Activated CD8-positive, alpha-beta T cell treated with anti-CD3 and anti-CD28 coated beads for 36 hours (primary cell): ENCODE data around the gene NGDN. TPM values are rescaled to one million over a fixed set of nuclear protein-coding genes. Genes with fewer than 3 reads are reported as not detected.

Experiments
- ATAC-seq: fragments of 200-7000 bp; cut with Tn5 transposase; one replicate; pipeline ENCODE4 v1.10.0; 2021; ENCODE audit warnings: mild to moderate bottlenecking, moderate library complexity
- CTCF ChIA-PET: fragments of 350-600 bp; sonication (Branson Sonifier 250); formaldehyde crosslinking; loops from one replicate; lab custom pipeline; 2021; ENCODE audit warnings: antibody characterized with exemption; lab: Charles Lee
- POLR2A ChIA-PET: fragments of 350-600 bp; sonication (Branson Sonifier 250); formaldehyde crosslinking; loops from one replicate; lab custom pipeline; 2021; ENCODE audit warnings: antibody characterized with exemption; lab: Charles Lee
- DNase-seq: peaks from one replicate; pipeline ENCODE4 v3.0.0-alpha.2; 2020
- H3K27ac Mint-ChIP-seq: one replicate; pipeline ENCODE4 v1.8.0; 2021; ENCODE audit warnings: mild to moderate bottlenecking, mixed read lengths
- H3K27me3 Mint-ChIP-seq: one replicate; pipeline ENCODE4 v1.8.0; 2021; ENCODE audit warnings: mixed read lengths
- H3K36me3 Mint-ChIP-seq: one replicate; pipeline ENCODE4 v1.8.0; 2021; ENCODE audit warnings: low read depth, mixed read lengths
- H3K4me1 Mint-ChIP-seq: one replicate; pipeline ENCODE4 v1.8.0; 2021; ENCODE audit warnings: low read depth, mixed read lengths
- H3K4me3 Mint-ChIP-seq: one replicate; pipeline ENCODE4 v1.8.0; 2021; ENCODE audit warnings: mild to moderate bottlenecking, moderate library complexity, mixed read lengths
- H3K9me3 Mint-ChIP-seq: one replicate; pipeline ENCODE4 v1.8.0; 2021; ENCODE audit warnings: mixed read lengths
- intact Hi-C: fragments of 100-400 bp; cut with micrococcal nuclease; formaldehyde crosslinking; loops from one replicate; pipeline ENCODE4 v1.10.0; 2022
- total RNA-seq, 2 experiments: library from RNA; stranded (reverse); gene quantifications; one replicate each; pipeline ENCODE4 v1.2.3, GENCODE V29; 2021
- TF ChIP-seq, protein P1 (sequence below): fragments of 200-600 bp; IDR thresholded peaks from one replicate; pipeline ENCODE4 v1.8.0; 2022; ENCODE audit warnings: antibody characterized with exemption, mild to moderate bottlenecking

NGDN gene
- total RNA-seq, 2 experiments from 2014 or later: 50.9 to 57.4 TPM

DNA sequence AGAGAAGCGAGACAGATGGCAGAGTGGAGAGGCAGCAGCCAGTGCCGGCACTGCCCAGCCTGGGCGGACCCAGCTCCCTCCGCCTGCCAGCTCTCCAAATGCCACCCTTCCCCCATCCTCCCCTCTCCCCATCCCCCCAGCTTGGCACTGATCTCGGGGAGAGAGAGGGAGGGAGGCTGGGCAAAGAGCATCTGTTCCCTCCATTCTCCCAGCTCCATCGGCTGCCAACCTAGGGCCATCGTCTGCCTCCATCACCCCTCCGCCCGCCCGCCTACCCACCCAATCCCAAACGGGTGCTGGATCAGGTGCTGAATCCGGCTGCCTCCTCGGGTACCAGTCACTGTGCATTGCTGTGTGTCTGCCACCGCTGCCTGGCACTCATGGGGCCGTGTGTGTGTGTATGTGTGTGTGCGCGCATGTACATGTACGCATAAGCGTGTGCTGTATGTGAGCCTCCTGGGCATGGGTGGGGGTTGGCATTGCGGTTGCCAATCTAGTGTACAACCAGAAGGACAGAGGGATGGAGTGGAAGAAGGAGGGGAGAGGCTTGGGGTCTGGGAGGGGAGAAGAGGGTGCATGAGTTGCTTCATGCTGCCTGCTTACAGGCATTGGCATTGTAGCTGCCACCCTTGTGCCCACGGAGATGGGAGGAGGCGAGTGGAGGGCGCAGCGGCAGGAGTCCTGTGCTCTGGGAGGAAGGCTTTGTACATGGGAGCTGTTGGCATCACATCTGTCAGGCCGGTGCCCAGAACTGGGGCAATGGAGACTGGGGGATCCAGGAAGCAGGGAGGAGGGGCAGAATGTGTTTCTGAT lies 43.7 kb downstream of the NGDN start:
- CTCF ChIA-PET: interaction anchor here (1.1 kb wide), 1 partner anchor 28 kb away, joined by 3 read pairs; no protein-coding TSS in a partner anchor
- no peak for DNase-seq
- TF ChIP-seq, protein P1, sequence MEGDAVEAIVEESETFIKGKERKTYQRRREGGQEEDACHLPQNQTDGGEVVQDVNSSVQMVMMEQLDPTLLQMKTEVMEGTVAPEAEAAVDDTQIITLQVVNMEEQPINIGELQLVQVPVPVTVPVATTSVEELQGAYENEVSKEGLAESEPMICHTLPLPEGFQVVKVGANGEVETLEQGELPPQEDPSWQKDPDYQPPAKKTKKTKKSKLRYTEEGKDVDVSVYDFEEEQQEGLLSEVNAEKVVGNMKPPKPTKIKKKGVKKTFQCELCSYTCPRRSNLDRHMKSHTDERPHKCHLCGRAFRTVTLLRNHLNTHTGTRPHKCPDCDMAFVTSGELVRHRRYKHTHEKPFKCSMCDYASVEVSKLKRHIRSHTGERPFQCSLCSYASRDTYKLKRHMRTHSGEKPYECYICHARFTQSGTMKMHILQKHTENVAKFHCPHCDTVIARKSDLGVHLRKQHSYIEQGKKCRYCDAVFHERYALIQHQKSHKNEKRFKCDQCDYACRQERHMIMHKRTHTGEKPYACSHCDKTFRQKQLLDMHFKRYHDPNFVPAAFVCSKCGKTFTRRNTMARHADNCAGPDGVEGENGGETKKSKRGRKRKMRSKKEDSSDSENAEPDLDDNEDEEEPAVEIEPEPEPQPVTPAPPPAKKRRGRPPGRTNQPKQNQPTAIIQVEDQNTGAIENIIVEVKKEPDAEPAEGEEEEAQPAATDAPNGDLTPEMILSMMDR: no peak
- Mint-ChIP-seq H3K9me3 (no peaks in the 10 kb centered on the region), H3K27me3 (no peaks in the 10 kb centered on the region), H3K4me1 (peaks cover 6% of the 10 kb centered on the region), H3K36me3 (no peaks in the 10 kb centered on the region), H3K4me3 (no peak overlapping the region), H3K27ac (no peak overlapping the region)
- ATAC-seq: no peak
- intact Hi-C loops: no loop called here
- POLR2A ChIA-PET: no interaction called here

DNA sequence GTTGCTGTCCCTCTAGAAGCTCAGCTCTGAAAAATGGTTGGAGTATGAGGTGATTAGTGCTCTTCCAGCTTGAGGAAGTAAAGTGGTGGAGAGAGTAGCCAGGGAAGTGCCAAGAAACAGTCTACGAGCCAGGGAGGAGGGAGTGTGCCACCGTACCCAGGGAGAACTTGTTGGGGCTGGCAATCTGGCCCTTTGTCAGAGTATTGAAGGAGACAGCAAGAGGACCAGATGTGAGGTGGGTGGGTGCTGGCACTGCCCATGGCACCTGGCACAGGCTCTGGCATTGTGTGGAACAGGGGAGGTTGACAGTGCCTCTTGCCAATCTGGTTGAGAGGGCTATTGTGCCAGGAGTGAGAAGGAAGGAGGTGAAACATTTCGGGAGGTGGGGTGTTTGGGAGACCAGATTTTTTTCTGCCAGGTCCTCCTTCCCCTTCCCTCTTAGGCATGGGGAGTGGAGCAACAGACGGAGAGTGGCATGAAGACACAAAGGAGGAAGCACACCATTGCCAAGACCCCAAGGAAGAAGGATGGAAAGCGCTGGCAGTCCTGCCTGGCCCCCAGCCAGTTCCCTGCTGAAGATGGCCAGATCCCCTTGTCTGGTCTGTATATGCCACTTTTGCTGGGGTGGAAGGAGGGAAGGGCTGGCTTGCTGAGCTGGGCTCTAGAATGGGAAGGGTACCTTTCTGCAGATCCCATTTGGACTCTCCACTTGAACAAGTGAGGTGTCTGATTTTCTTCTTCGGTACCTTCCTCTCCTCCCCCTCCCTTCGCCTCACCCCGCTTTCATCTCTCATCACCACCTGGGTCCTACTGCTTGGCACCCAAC lies 44.5 kb downstream of the NGDN start:
- H3K4me3 Mint-ChIP-seq: no peak overlapping the region
- intact Hi-C loops: no loop called here
- no peaks in the 10 kb centered on the region for H3K9me3 Mint-ChIP-seq
- no peak for DNase-seq
- no peak overlapping the region for H3K27ac Mint-ChIP-seq
- ATAC-seq: no peak
- no peaks in the 10 kb centered on the region for H3K36me3 Mint-ChIP-seq
- CTCF ChIA-PET: interaction anchor here (1.1 kb wide), 1 partner anchor 28 kb away, joined by 3 read pairs; no protein-coding TSS in a partner anchor
- TF ChIP-seq, protein P1: no peak
- peaks cover 6% of the 10 kb centered on the region for H3K4me1 Mint-ChIP-seq
- no peaks in the 10 kb centered on the region for H3K27me3 Mint-ChIP-seq
- POLR2A ChIA-PET: no interaction called here

DNA sequence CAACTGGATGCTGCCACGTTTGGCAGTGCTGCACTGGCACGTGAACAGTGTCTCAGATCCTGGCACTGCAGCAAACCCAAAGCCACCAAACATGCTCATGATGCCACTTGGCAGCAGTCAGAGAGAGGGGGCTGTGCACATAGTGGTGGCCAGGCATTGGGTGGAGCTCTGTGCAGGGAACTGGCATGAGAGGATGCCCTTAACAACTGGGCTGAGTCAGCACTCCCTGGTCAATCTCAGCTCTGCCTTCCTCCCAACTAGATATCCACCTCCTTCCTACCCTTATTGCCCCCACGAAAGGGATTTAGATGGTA lies 45.1 kb downstream of the NGDN start:
- CTCF ChIA-PET: no interaction called here
- H3K36me3 Mint-ChIP-seq: no peaks in the 10 kb centered on the region

DNA sequence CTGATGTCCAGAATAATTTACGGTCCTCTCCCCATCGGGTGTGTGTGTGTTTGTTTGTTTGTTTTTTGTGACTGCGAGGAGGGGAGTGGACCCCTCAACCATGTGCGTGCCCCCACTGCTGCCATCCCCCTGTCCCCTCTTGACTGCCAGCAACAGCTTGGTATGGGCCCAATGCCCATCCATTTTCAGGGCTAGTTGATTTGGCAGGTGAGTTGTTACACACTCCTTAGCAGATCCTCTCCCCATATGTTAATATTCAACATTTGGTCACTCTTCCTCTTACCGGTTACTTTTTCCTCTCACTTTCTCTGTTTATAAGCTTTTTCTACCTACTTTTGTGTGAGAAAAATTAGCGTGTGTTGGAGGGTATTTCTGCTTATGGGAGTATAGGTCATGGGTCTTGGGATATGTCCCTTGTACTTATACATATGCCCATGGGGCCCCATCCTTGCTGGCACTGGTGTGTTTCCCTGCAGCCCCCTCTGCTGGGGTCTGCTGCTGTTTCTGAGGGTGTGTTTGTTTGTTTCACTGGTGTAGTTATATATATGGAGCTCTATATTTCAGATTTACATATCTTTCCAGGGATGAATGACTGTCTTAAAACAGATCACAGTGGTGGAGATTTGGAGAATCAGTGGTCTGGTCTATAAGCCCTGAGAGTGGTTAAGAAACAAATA lies 48.3 kb downstream of the NGDN start:
- TF ChIP-seq, protein P1: no peak
- no peak for DNase-seq
- ChIA-PET POLR2A (no interaction called here), CTCF (interaction anchor here (1.0 to 1.4 kb wide), 3 partner anchors 10 to 42 kb away, joined by 3 to 4 read pairs (median 3); no protein-coding TSS in a partner anchor)
- intact Hi-C loops: no loop called here
- Mint-ChIP-seq H3K4me1 (no peaks in the 10 kb centered on the region), H3K36me3 (no peaks in the 10 kb centered on the region), H3K4me3 (no peak overlapping the region), H3K27ac (no peak overlapping the region), H3K9me3 (no peaks in the 10 kb centered on the region), H3K27me3 (no peaks in the 10 kb centered on the region)
- ATAC-seq: no peak

More for the DNA sequence above, 45.1 kb downstream of the NGDN start:
- H3K27me3 Mint-ChIP-seq: no peaks in the 10 kb centered on the region
- H3K9me3 Mint-ChIP-seq: no peaks in the 10 kb centered on the region
- peaks cover 6% of the 10 kb centered on the region for H3K4me1 Mint-ChIP-seq
- no peak overlapping the region for H3K4me3 Mint-ChIP-seq
- TF ChIP-seq, protein P1: no peak
- no peak for ATAC-seq
- intact Hi-C loops: no loop called here
- H3K27ac Mint-ChIP-seq: no peak overlapping the region
- POLR2A ChIA-PET: no interaction called here
- no peak for DNase-seq
